ENCODE measurements around the gene PTPRU. TPM values are rescaled to one million over a fixed set of nuclear protein-coding genes. Genes with fewer than 3 reads are reported as not detected.

PTPRU gene
- total RNA-seq, 1 donor from 2014 or later = 3.5 TPM

DNA sequence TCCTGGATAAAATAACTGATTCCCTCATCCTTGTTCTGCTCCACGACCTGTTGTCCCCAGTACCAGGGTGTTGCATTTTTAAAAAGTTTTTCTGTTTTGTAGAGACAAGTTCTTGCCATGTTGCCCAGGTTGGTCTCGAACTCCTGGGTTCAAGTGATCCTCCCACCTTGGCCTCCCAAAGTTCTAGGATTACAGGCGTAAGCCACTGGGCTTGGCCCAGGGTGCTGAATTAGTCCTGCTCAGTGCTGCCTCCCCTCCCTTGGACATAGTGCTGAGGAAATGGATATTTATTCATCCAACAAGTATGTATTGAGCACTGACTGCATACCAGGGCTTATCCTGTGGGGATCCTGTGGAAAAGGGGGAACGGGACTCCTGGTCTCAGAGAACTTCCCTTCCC, 126.4 kb downstream of the PTPRU start:
- Mint-ChIP-seq H3K4me1 (ENCODE audit: unreplicated experiment) (no peaks in the 10 kb centered on the region), H3K27me3 (ENCODE audit: unreplicated experiment) (peaks cover 9% of the 10 kb centered on the region), H3K4me3 (ENCODE audit: unreplicated experiment) (no peak overlapping the region), H3K36me3 (ENCODE audit: unreplicated experiment) (no peaks in the 10 kb centered on the region), H3K9me3 (ENCODE audit: unreplicated experiment) (no peaks in the 10 kb centered on the region), H3K27ac (ENCODE audit: unreplicated experiment) (no peak overlapping the region)
- DNase-seq (ENCODE audit: extremely low spot score, unreplicated experiment) = no peak
- TF ChIP-seq, protein P1, sequence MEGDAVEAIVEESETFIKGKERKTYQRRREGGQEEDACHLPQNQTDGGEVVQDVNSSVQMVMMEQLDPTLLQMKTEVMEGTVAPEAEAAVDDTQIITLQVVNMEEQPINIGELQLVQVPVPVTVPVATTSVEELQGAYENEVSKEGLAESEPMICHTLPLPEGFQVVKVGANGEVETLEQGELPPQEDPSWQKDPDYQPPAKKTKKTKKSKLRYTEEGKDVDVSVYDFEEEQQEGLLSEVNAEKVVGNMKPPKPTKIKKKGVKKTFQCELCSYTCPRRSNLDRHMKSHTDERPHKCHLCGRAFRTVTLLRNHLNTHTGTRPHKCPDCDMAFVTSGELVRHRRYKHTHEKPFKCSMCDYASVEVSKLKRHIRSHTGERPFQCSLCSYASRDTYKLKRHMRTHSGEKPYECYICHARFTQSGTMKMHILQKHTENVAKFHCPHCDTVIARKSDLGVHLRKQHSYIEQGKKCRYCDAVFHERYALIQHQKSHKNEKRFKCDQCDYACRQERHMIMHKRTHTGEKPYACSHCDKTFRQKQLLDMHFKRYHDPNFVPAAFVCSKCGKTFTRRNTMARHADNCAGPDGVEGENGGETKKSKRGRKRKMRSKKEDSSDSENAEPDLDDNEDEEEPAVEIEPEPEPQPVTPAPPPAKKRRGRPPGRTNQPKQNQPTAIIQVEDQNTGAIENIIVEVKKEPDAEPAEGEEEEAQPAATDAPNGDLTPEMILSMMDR (IDR thresholded peaks at IDR 0.05) = no peak

- TF ChIP-seq, protein P1 (IDR thresholded peaks at IDR 0.05) = no peak
- no peaks in the 10 kb centered on the region for H3K36me3 Mint-ChIP-seq (ENCODE audit: unreplicated experiment)
- H3K27ac Mint-ChIP-seq (ENCODE audit: unreplicated experiment) = no peak overlapping the region
- peaks cover 9% of the 10 kb centered on the region for H3K27me3 Mint-ChIP-seq (ENCODE audit: unreplicated experiment)
- no peak for DNase-seq (ENCODE audit: extremely low spot score, unreplicated experiment)
- H3K9me3 Mint-ChIP-seq (ENCODE audit: unreplicated experiment) = no peaks in the 10 kb centered on the region
- H3K4me3 Mint-ChIP-seq (ENCODE audit: unreplicated experiment) = no peak overlapping the region
- no peaks in the 10 kb centered on the region for H3K4me1 Mint-ChIP-seq (ENCODE audit: unreplicated experiment)
Measured at GRCh38 chr1:29363536-29363935, 127.2 kb downstream of the PTPRU start.

DNA sequence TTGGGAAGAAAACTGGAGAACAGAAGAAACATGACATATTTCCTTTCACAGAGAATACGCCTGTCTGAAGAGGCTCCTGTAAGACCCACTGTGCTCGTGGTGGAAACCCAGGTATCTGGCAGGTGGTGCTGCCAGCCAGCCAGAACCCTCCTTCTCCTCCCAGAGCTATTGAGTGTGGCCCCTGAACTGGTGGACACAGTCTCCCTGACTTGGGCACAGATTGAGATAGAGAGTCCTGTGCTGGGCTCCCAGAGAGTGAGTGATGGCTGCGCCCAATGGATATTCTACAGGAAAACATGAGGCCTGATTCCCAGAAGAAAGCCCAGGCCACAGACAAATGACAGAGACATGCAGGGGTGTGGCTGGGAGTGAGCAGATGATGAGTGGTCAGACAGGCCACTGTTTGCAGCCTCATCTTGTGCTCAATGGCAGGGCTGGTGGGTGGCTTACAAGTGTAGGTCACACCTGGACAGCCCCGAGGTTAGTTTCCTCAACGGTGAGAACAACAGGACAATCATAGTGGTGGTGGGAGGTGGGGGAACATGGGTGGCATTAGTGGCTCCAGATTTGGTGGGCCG, 127.9 kb downstream of the PTPRU start:
- no peak overlapping the region for H3K4me3 Mint-ChIP-seq (ENCODE audit: unreplicated experiment)
- peaks cover 8% of the 10 kb centered on the region for H3K27me3 Mint-ChIP-seq (ENCODE audit: unreplicated experiment)
- DNase-seq (ENCODE audit: extremely low spot score, unreplicated experiment) = no peak
- no peak overlapping the region for H3K27ac Mint-ChIP-seq (ENCODE audit: unreplicated experiment)
- H3K9me3 Mint-ChIP-seq (ENCODE audit: unreplicated experiment) = no peaks in the 10 kb centered on the region
- no peaks in the 10 kb centered on the region for H3K36me3 Mint-ChIP-seq (ENCODE audit: unreplicated experiment)
- H3K4me1 Mint-ChIP-seq (ENCODE audit: unreplicated experiment) = no peaks in the 10 kb centered on the region
- TF ChIP-seq, protein P1 (IDR thresholded peaks at IDR 0.05) = no peak

- Mint-ChIP-seq H3K4me3 (ENCODE audit: unreplicated experiment) (no peak overlapping the region), H3K27ac (ENCODE audit: unreplicated experiment) (no peak overlapping the region), H3K4me1 (ENCODE audit: unreplicated experiment) (no peaks in the 10 kb centered on the region), H3K9me3 (ENCODE audit: unreplicated experiment) (no peaks in the 10 kb centered on the region), H3K36me3 (ENCODE audit: unreplicated experiment) (no peaks in the 10 kb centered on the region), H3K27me3 (ENCODE audit: unreplicated experiment) (peaks cover 6% of the 10 kb centered on the region)
- TF ChIP-seq, protein P1 (IDR thresholded peaks at IDR 0.05) = no peak
- DNase-seq (ENCODE audit: extremely low spot score, unreplicated experiment) = no peak
Measured at GRCh38 chr1:29365906-29366670, 129.8 kb downstream of the PTPRU start.

All from osteocyte (in vitro differentiated cells).